Measurements from ENCODE around the gene ELMO3. TPM values are rescaled to one million over a fixed set of nuclear protein-coding genes. Genes with fewer than 3 reads are reported as not detected.

Gene ELMO3
- total RNA-seq, result 10 to 100 TPM; 17.4 to 26.2 (median 24.4) TPM

- Histone ChIP-seq H3K36me3 (peaks cover 35 to 97% (median 90%) of the 10 kb centered on the region in 4 donors), H3K27ac (peak within 1 kb of the TSS; percentile 35 to 78 (median 63)), H3K27me3 (no peaks in the 10 kb centered on the region), H3K4me1 (peaks cover 12 to 37% (median 16%) of the 10 kb centered on the region in 4 donors), H3K4me3 (peak within 1 kb of the TSS; percentile 0 to 54 (median 54)), H3K9me3 (no peaks in the 10 kb centered on the region)
- ATAC-seq (ENCODE audit: low FRiP score in 2 of 2), result peak; percentile 65 to 80
- 73 to 78% methylated on average over 42 to 45 of the region's 61 CpGs for WGBS, 2 donors
- DNase-seq, result peak; percentile 80 to 91
- TF ChIP-seq EP300 (IDR thresholded peaks at IDR 0.05), result no peak
- peak in 1 of 2 donors; percentile 26 for TF ChIP-seq POLR2AphosphoS5 (IDR thresholded peaks at IDR 0.05)
- TF ChIP-seq POLR2A (IDR thresholded peaks at IDR 0.05), result peak in 1 of 4 donors; percentile 63
- peak; percentile 27 to 65 (median 39) for TF ChIP-seq CTCF (IDR thresholded peaks at IDR 0.05)
Observed at GRCh38 chr16:67199011-67199807, at the start of gene ELMO3. Gene ELMO3 (plus strand): TSS chr16:67199131. CDS start chr16:67199327, 196 bp downstream.

- Histone ChIP-seq H3K4me1 (peaks cover 8 to 28% (median 13%) of the 10 kb centered on the region in 4 donors), H3K27ac (peak overlapping the region in 2 of 4 donors; percentile 77 to 86), H3K9me3 (no peaks in the 10 kb centered on the region), H3K4me3 (peak overlapping the region in 2 of 4 donors; percentile 61 to 68), H3K36me3 (peaks cover 21 to 41% (median 39%) of the 10 kb centered on the region in 4 donors), H3K27me3 (peaks cover 0 to 4% (median 0%) of the 10 kb centered on the region in 4 donors)
- DNase-seq (peak in 1 of 2 donors; percentile 85), ATAC-seq (ENCODE audit: low FRiP score in 2 of 2) (no peak)
- 73 to 76% methylated on average over 40 to 73 of the region's 77 CpGs for WGBS, 2 donors
- TF ChIP-seq EP300 (IDR thresholded peaks at IDR 0.05), result no peak
- peak in 1 of 6 experiments; percentile 10 for TF ChIP-seq CTCF (IDR thresholded peaks at IDR 0.05)
Observed at GRCh38 chr16:67149276-67150046, 49.5 kb upstream of the ELMO3 start.

- 37% methylated on average over 15 of the region's 94 CpGs; no CpG with 5 or more reads in 1 of the 2 donors for WGBS, 2 donors
- Histone ChIP-seq H3K4me3 (peak overlapping the region; percentile 61 to 68 (median 62)), H3K27ac (peak overlapping the region; percentile 65 to 86 (median 80)), H3K4me1 (peaks cover 16 to 35% (median 21%) of the 10 kb centered on the region in 4 donors), H3K9me3 (no peaks in the 10 kb centered on the region), H3K36me3 (peaks cover 16 to 34% (median 32%) of the 10 kb centered on the region in 4 donors), H3K27me3 (peaks cover 0 to 4% (median 0%) of the 10 kb centered on the region in 4 donors)
- ATAC-seq (ENCODE audit: low FRiP score in 2 of 2), result peak; percentile 49 to 85
- TF ChIP-seq CTCF (IDR thresholded peaks at IDR 0.05) (peak in 2 of 6 experiments; percentile 8 to 22), POLR2AphosphoS5 (IDR thresholded peaks at IDR 0.05) (no peak)
- peak in 1 of 2 donors; percentile 90 for DNase-seq
Observed at GRCh38 chr16:67150047-67150832, 48.7 kb upstream of the ELMO3 start.

GRCh38 chr16:67150833-67151396, 48.0 kb upstream of the ELMO3 start, which contains the start of gene B3GNT9:
Gene B3GNT9 (minus strand): TSS chr16:67150998. CDS start chr16:67150485, 513 bp downstream.
- H3K27ac ChIP-seq, result peak within 1 kb of the TSS; percentile 65 to 86 (median 80)
- no peaks in the 10 kb centered on the region for H3K9me3 ChIP-seq
- ATAC-seq (ENCODE audit: low FRiP score in 2 of 2), result peak; percentile 80 to 87
- peak in 1 of 4 donors; percentile 40 for TF ChIP-seq POLR2A (IDR thresholded peaks at IDR 0.05)
- no peak for TF ChIP-seq EP300 (IDR thresholded peaks at IDR 0.05)
- TF ChIP-seq CTCF (IDR thresholded peaks at IDR 0.05), result no peak
- peak in 1 of 2 donors; percentile 18 for TF ChIP-seq POLR2AphosphoS5 (IDR thresholded peaks at IDR 0.05)
- H3K4me1 ChIP-seq, result peaks cover 23 to 42% (median 26%) of the 10 kb centered on the region in 4 donors
- peaks cover 9 to 27% (median 25%) of the 10 kb centered on the region in 4 donors for H3K36me3 ChIP-seq
- WGBS, 2 donors, result 0 to 5% methylated on average over 2 to 20 of the region's 34 CpGs
- H3K4me3 ChIP-seq, result peak within 1 kb of the TSS; percentile 61 to 68 (median 62)
- peaks cover 0 to 4% (median 0%) of the 10 kb centered on the region in 4 donors for H3K27me3 ChIP-seq
- peak; percentile 76 to 93 for DNase-seq

All from upper lobe of left lung (tissue), 6 donors.